Common myeloid progenitor, CD34-positive (primary cell): ENCODE results near the gene SYN1.

Source experiments
- CTCF ChIA-PET: fragments of 350-600 bp; sonication (Branson Sonifier 250); formaldehyde crosslinking; loops from one replicate; lab custom pipeline; 2021; ENCODE audit warnings: antibody characterized with exemption; lab: Charles Lee
- POLR2A ChIA-PET: fragments of 350-600 bp; sonication (Branson Sonifier 250); formaldehyde crosslinking; loops from one replicate; lab custom pipeline; 2021; ENCODE audit warnings: antibody characterized with exemption; lab: Charles Lee
- DNase-seq, 3 donors: peaks; one replicate each; pipeline versions ENCODE4 v3.0.0 to v3.0.0-alpha.2; 2013
- H3K27ac ChIP-seq, 2 experiments: 1 replicate in 1 of 2; 2 replicates in 1 of 2; pipeline ENCODE4 v1.7.0; 2013; ENCODE audit warnings: inconsistent platforms in 2 of 2, low read length in 2 of 2, mild to moderate bottlenecking in 2 of 2, low read depth in 1 of 2, moderate library complexity in 1 of 2; ENCODE audit not compliant: severe bottlenecking in 2 of 2, insufficient read depth in 1 of 2, poor library complexity in 1 of 2
- H3K27me3 ChIP-seq, 5 experiments: replicated peaks in 2 of 5; 1 replicate in 3 of 5; 2 replicates in 2 of 5; pipeline versions ENCODE4 v1.6.1 to v1.7.0; 2013; ENCODE audit warnings: low read length in 4 of 5, mild to moderate bottlenecking in 2 of 5, moderate library complexity in 2 of 5, inconsistent platforms in 1 of 5; ENCODE audit not compliant: insufficient read depth in 5 of 5, control insufficient read depth in 4 of 5
- H3K36me3 ChIP-seq, 4 experiments: 1 replicate in 2 of 4; 2 replicates in 2 of 4; pipeline versions ENCODE4 v1.6.1 to v1.7.0; 2013; ENCODE audit warnings: low read length in 3 of 4, control low read depth in 1 of 4, mild to moderate bottlenecking in 1 of 4; ENCODE audit not compliant: control insufficient read depth in 4 of 4, insufficient read depth in 4 of 4
- H3K4me1 ChIP-seq, 4 experiments: 1 replicate in 3 of 4; 2 replicates in 1 of 4; pipeline versions ENCODE4 v1.6.1 to v1.7.1; 2013; ENCODE audit warnings: low read length in 3 of 4, mild to moderate bottlenecking in 3 of 4, control low read depth in 1 of 4, inconsistent platforms in 1 of 4, moderate library complexity in 1 of 4; ENCODE audit not compliant: control insufficient read depth in 4 of 4, insufficient read depth in 4 of 4; ENCODE audit errors: control extremely low read depth in 1 of 4
- H3K4me3 ChIP-seq, 7 experiments: 1 replicate in 4 of 7; 2 replicates in 3 of 7; pipeline versions ENCODE4 v1.5.1 to v1.7.0; 2013; ENCODE audit warnings: mild to moderate bottlenecking in 7 of 7, low read length in 6 of 7, moderate library complexity in 6 of 7, inconsistent platforms in 2 of 7, low read depth in 2 of 7, control low read depth in 1 of 7; ENCODE audit not compliant: insufficient read depth in 4 of 7, control insufficient read depth in 1 of 7; ENCODE audit errors: extremely low read depth in 1 of 7
- H3K9me3 ChIP-seq, 5 experiments: 1 replicate in 4 of 5; 2 replicates in 1 of 5; pipeline versions ENCODE4 v1.6.1 to v1.7.1; 2013; ENCODE audit warnings: low read length in 4 of 5, mild to moderate bottlenecking in 2 of 5, inconsistent platforms in 1 of 5, low read depth in 1 of 5, moderate library complexity in 1 of 5; ENCODE audit not compliant: control insufficient read depth in 4 of 5, insufficient read depth in 2 of 5; ENCODE audit errors: control extremely low read depth in 1 of 5
- WGBS: methylation state at CpG from one replicate; pipeline ENCODE4 v1.1.5; 2013; ENCODE audit not compliant: insufficient coverage; 5-methylcytosine and 5-hydroxymethylcytosine counted together

Gene SYN1

DNA sequence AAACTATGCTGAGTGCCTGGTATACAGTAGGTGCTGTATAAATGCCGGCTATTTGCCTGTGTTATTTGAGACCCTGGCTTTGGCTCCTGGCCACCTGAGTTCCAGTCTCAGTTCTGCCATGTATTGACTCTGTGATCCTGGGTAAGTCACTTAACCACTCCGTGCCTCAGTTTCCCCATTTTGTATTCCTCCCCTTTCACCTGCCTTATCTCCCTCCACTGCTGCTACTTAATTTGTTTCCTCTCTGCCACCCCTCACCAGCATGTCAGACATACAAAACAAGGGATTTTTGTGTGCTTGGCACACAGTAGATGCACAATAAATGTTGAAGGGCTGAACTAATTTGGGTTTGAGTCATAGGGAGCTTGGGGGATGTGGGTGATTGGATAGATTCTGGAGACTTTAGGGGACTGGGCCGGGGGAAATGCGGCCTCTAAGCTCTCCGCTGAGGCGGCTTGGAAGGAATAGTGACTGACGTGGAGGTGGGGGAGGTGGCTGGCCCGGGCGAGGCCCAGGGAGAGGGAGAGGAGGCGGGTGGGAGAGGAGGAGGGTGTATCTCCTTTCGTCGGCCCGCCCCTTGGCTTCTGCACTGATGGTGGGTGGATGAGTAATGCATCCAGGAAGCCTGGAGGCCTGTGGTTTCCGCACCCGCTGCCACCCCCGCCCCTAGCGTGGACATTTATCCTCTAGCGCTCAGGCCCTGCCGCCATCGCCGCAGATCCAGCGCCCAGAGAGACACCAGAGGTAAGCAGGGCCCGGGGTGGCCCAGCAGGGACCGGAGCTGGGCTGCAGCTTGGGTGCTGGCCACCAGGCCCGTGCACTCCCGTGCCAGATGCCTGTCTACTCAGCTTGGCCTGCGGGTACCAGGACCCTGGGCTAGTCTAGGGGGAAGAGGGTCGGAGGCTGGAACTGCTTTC lies 37.7 kb downstream of the SYN1 start, which contains the start of gene TIMP1:
TSS of gene TIMP1 (plus strand) at position 706 of the 917 bp plus-strand sequence. CDS start 980 bp downstream, outside the sequence.
- Histone ChIP-seq H3K9me3 (no peaks in the 10 kb centered on the region), H3K27ac (peak within 1 kb of the TSS in 1 of 2 experiments; percentile 49), H3K36me3 (peaks cover 0 to 13% (median 5%) of the 10 kb centered on the region in 4 experiments), H3K4me1 (peaks cover 5 to 33% (median 21%) of the 10 kb centered on the region in 4 experiments), H3K4me3 (peak within 1 kb of the TSS in 5 of 7 experiments; percentile 7 to 71 (median 50)), H3K27me3 (peaks cover 0 to 2% (median 0%) of the 10 kb centered on the region in 5 experiments)
- POLR2A ChIA-PET, result interaction anchor here (0.6 to 1.0 kb wide), 3 partner anchors 35 to 64 kb away, joined by 3 to 5 read pairs (median 4); no protein-coding TSS in a partner anchor
- peak; percentile 89 to 96 (median 94) for DNase-seq
- CTCF ChIA-PET, result interaction anchor here (1.0 to 1.3 kb wide), 4 partner anchors 11 to 47 kb away, joined by 3 to 6 read pairs (median 3); no protein-coding TSS in a partner anchor
- 34% methylated on average over 18 of the region's 28 CpGs for WGBS

DNA sequence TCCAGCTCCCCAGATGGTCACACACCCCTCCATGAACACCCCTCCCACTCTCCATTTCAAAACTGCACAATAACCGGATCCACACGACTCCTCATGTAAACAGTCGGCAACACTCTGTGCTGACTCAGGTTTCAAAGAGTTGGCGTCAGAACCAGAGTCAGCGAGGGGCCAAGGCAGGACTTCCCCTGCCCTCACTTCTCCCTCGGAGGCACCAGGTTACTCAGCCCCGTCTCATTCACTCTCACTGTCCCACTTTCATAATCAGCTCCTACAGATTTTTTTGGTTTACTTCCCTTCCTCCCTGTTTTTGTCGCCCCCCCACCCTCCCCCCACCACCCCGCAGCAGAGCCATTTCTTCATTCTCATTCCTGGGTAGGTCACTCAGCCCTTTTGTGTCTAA lies 40.1 kb downstream of the SYN1 start:
- no peaks in the 10 kb centered on the region for H3K36me3 ChIP-seq
- DNase-seq, result no peak
- no peaks in the 10 kb centered on the region for H3K27me3 ChIP-seq
- WGBS, result 89% methylated on average over 5 of the region's 9 CpGs
- CTCF ChIA-PET, result interaction anchor here (1.1 kb wide), 1 partner anchor 65 kb away, joined by 4 read pairs; no protein-coding TSS in a partner anchor
- no peaks in the 10 kb centered on the region for H3K9me3 ChIP-seq
- POLR2A ChIA-PET, result no interaction called here
- no peak overlapping the region for H3K27ac ChIP-seq
- H3K4me3 ChIP-seq, result no peak overlapping the region
- peaks cover 5 to 38% (median 22%) of the 10 kb centered on the region in 4 experiments for H3K4me1 ChIP-seq

DNA sequence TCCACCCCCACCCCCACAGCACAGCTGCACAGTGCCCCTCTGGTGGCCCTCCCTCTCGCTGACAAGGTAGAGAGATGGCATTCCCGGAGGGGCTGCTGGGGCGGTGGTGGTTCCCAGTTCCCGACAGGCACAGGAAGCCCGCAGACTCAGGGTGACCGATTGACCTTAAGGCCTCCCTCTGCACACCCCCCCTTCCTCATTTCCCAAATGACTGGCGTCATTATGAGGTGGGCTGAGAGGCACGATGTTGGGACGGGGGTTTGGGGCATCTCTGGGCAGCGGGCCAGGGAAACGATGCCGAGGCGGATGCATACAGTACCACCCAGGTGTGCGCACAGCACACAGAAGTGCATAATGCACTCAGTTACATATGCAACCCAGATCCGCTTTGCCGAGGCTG lies 41.0 kb downstream of the SYN1 start:
- WGBS, result 58% methylated on average over 9 of the region's 16 CpGs
- no peaks in the 10 kb centered on the region for H3K9me3 ChIP-seq
- no peaks in the 10 kb centered on the region for H3K36me3 ChIP-seq
- POLR2A ChIA-PET, result no interaction called here
- DNase-seq, result no peak
- H3K4me3 ChIP-seq, result no peak overlapping the region
- peaks cover 5 to 42% (median 22%) of the 10 kb centered on the region in 4 experiments for H3K4me1 ChIP-seq
- H3K27me3 ChIP-seq, result no peaks in the 10 kb centered on the region
- CTCF ChIA-PET, result no interaction called here
- no peak overlapping the region for H3K27ac ChIP-seq

DNA sequence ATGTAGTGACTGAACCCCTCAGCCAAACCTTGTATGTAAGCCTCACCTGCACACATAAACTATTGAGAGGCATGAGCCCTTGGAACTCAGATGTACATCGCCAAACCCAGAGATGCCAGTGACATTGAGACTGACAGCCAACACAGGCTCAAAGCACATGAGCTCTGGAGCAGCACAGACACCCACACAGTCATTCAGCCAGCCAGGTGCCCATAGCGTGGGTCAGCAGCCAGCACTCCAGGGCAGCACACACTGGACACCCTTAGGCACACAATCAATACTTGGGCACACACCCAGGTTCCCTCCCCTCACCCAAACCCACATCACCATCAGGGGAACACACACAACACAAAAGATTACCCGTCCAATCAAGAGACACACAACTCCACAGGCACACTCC lies 41.8 kb downstream of the SYN1 start:
- ChIA-PET CTCF (interaction anchor here (1.0 kb wide), 1 partner anchor 51 kb away, joined by 3 read pairs; no protein-coding TSS in a partner anchor), POLR2A (no interaction called here)
- peaks cover 5 to 36% (median 17%) of the 10 kb centered on the region in 4 experiments for H3K4me1 ChIP-seq
- H3K36me3 ChIP-seq, result no peaks in the 10 kb centered on the region
- H3K4me3 ChIP-seq, result no peak overlapping the region
- DNase-seq, result no peak
- 88% methylated on average over 2 of the region's 3 CpGs for WGBS
- H3K27ac ChIP-seq, result no peak overlapping the region
- H3K9me3 ChIP-seq, result no peaks in the 10 kb centered on the region
- no peaks in the 10 kb centered on the region for H3K27me3 ChIP-seq

DNA sequence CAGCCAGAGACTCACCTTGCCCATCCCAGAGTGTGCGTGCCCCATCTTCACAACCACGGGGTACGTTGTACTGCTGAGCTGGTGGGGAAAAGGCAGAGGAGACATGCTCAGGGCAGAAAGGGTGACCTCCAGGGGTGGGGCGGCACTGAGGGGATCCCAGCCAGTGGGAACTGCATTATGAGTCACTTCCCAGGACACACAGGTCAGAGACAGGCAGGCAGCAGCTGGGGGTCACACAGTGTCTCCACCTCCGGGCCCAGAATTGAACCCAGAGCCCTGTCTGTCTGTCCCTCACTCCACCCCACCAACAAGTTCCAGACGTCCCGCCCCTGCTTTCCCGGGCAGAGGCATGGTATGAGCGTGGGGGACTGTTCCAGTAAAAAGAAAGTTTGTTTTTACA lies 42.2 kb downstream of the SYN1 start:
- Histone ChIP-seq H3K36me3 (no peaks in the 10 kb centered on the region), H3K9me3 (no peaks in the 10 kb centered on the region), H3K4me1 (peaks cover 5 to 31% (median 13%) of the 10 kb centered on the region in 4 experiments), H3K27ac (no peak overlapping the region), H3K4me3 (no peak overlapping the region), H3K27me3 (no peaks in the 10 kb centered on the region)
- DNase-seq, result no peak
- WGBS, result 80% methylated on average over 5 of the region's 9 CpGs
- ChIA-PET CTCF (interaction anchor here (1.0 kb wide), 1 partner anchor 52 kb away, joined by 3 read pairs; no protein-coding TSS in a partner anchor), POLR2A (no interaction called here)

DNA sequence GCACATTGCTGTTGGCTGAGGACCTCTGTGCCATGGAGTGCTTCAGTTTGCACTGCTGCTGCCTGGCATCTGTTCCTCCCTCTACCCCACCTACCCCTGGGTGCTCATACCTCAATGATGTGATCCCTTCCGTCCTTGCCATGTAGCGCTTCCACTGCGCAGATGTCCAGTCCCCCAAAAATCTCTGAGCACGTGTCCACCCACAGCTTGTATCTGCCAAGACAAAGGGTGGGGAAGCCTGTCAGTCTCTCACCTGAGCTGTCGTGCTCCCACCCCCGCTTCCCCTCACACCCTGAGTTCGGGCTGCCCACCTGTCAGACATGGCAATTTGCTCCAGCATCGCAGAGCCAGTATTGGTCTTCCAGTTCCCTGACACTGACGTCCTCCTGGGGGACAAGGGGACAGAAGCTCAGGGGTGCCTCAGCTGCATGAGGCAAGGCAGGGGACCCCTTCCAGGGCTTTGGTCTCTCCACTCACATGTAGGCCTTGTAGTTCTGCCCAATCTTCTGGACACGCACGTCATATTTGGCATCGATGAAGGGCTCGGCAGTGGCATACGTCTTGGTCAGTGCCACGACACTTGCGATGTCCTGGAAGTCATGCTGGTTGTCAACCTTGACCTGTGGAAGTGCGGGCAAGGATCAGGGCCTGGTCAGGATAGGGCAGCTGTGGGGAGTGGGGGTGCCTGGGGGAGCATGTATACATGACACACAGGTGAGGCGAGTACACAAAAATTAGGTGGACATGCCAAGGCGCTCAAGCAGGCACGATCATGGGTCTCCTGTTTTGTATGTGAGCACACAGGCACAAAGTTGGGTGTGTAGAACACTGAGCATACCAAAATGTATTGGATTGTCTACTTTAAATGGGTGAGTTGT lies 43.4 kb downstream of the SYN1 start:
- no peak for DNase-seq
- Histone ChIP-seq H3K27ac (no peak overlapping the region), H3K4me1 (peaks cover 0 to 22% (median 8%) of the 10 kb centered on the region in 4 experiments), H3K27me3 (no peaks in the 10 kb centered on the region), H3K36me3 (peaks cover 0 to 9% (median 4%) of the 10 kb centered on the region in 4 experiments), H3K4me3 (no peak overlapping the region), H3K9me3 (no peaks in the 10 kb centered on the region)
- whole genome bisulfite sequencing, result 91% methylated on average over 18 of the region's 20 CpGs
- ChIA-PET POLR2A (no interaction called here), CTCF (no interaction called here)
